SU-DHL-6 (cell line): Measurements from ENCODE around the gene AXDND1.

ENCODE experiments used
- H2AFZ ChIP-seq: fragments of 200-600 bp; sonication (generic); 2 replicates; pipeline ENCODE4 v1.6.1; 2014; ENCODE audit warnings: low read depth, mild to moderate bottlenecking, moderate library complexity, mixed read lengths, antibody characterized with exemption, low read length; ENCODE audit not compliant: severe bottlenecking
- H3F3A ChIP-seq: fragments of 200-600 bp; shearing (Covaris generic); 2 replicates; pipeline ENCODE4 v1.6.0; 2016; ENCODE audit warnings: antibody characterized with exemption, mild to moderate bottlenecking; ENCODE audit not compliant: insufficient read depth
- H3K27ac ChIP-seq: fragments of 200-600 bp; sonication (generic); 2 replicates; pipeline ENCODE4 v1.5.1; 2016; ENCODE audit warnings: low read depth, mild to moderate bottlenecking, low read length, moderate library complexity, mixed read lengths
- H3K27me3 ChIP-seq: fragments of 200-600 bp; sonication (generic), shearing (Covaris generic); 2 replicates; pipeline ENCODE4 v1.6.0; 2014; ENCODE audit warnings: mild to moderate bottlenecking, low read length
- H3K36me3 ChIP-seq: fragments of 200-600 bp; sonication (generic); 2 replicates; pipeline ENCODE4 v1.6.1; 2014; ENCODE audit warnings: mild to moderate bottlenecking, low read length, mixed read lengths
- H3K4me2 ChIP-seq: fragments of 300-600, 200-600 bp; shearing (Covaris generic), sonication (generic); 2 replicates; pipeline ENCODE4 v1.6.0; 2014; ENCODE audit warnings: low read length, low read depth, mild to moderate bottlenecking; ENCODE audit not compliant: poor library complexity, severe bottlenecking
- H3K4me3 ChIP-seq: fragments of 200-600 bp; sonication (generic); 2 replicates; pipeline ENCODE4 v1.5.1; 2014; ENCODE audit warnings: antibody characterized with exemption, low read length, mild to moderate bottlenecking, mixed read lengths; ENCODE audit not compliant: insufficient read depth, poor library complexity, severe bottlenecking
- H3K79me2 ChIP-seq: fragments of 200-600 bp; sonication (generic); 2 replicates; pipeline ENCODE4 v1.6.1; 2014; ENCODE audit warnings: mild to moderate bottlenecking, low read length, moderate library complexity; ENCODE audit not compliant: insufficient read depth
- H3K9ac ChIP-seq: fragments of 200-600 bp; sonication (generic); 2 replicates; pipeline ENCODE4 v1.7.0; 2014; ENCODE audit warnings: mild to moderate bottlenecking, low read length
- H3K9me2 ChIP-seq: fragments of 200-600 bp; sonication (generic); replicated peaks from 2 replicates; pipeline ENCODE4 v1.6.1; 2014; ENCODE audit warnings: low read length; ENCODE audit not compliant: insufficient read depth
- H3K9me3 ChIP-seq: fragments of 200-600 bp; sonication (generic); 2 replicates; pipeline ENCODE4 v1.6.1; 2014; ENCODE audit warnings: low read length, mixed read lengths; ENCODE audit not compliant: insufficient read depth
- H4K20me1 ChIP-seq: fragments of 200-600 bp; sonication (generic); 2 replicates; pipeline ENCODE4 v1.6.1; 2014; ENCODE audit warnings: low read depth, mild to moderate bottlenecking, antibody characterized with exemption, low read length, moderate library complexity, mixed read lengths
- EZH2phosphoT487 ChIP-seq: fragments of 200-600 bp; sonication (generic), shearing (Covaris generic); conservative IDR thresholded peaks from 2 replicates; pipeline ENCODE4 v1.6.1; 2018; ENCODE audit warnings: mild to moderate bottlenecking, antibody characterized with exemption, low read length, moderate library complexity, mixed read lengths
- TF ChIP-seq, protein P1 (sequence below): fragments of 200-600 bp; sonication (generic); IDR thresholded peaks from one replicate; pipeline ENCODE4 v1.5.1; 2017; ENCODE audit warnings: antibody characterized with exemption, mild to moderate bottlenecking, low read length, moderate library complexity; ENCODE audit not compliant: insufficient read depth, poor library complexity, severe bottlenecking

Gene AXDND1

DNA sequence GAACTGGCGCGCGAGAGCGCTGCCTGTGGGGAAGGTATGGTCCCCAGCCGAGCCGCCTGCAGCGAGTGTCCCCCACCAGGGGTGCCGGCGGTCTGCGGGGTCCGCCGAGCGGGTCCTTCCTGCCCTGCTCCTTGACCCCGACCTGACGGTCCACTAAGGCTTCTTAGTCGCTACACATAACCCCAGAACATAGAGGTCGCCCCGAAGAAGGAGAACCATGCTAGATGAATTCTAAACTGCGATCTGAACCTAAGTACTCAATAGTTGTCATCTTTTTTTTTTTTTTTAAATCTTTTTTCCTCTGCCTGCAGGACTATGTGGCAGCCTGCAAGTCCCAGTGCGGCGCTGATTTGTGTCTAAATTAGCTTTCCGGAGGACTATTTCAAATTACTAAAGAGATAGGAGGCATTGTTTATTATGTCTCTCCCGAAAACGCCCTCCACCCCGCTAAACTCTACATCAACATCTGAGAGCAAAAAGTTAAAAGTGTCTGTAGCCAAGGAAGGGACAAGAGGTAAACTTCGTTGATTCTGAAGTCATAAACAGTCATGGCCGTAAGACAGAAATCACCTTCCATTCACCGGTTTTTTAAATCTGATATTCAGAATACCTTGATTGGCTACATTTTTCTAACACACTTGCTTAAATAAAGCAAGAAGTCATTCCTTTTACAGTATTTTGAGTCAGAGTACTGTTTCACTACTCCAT is 476 bp downstream of the AXDND1 start:
- H3K9me2 ChIP-seq, result no peaks in the 10 kb centered on the region
- no peaks in the 10 kb centered on the region for H3K36me3 ChIP-seq
- H3K4me2 ChIP-seq, result peak overlapping the region; percentile 73
- H3K4me3 ChIP-seq, result peak overlapping the region; percentile 75
- H3K79me2 ChIP-seq, result no peaks in the 10 kb centered on the region
- H3K27me3 ChIP-seq, result no peaks in the 10 kb centered on the region
- H4K20me1 ChIP-seq, result no peaks in the 10 kb centered on the region
- H3K9me3 ChIP-seq, result no peaks in the 10 kb centered on the region
- TF ChIP-seq, protein P1, sequence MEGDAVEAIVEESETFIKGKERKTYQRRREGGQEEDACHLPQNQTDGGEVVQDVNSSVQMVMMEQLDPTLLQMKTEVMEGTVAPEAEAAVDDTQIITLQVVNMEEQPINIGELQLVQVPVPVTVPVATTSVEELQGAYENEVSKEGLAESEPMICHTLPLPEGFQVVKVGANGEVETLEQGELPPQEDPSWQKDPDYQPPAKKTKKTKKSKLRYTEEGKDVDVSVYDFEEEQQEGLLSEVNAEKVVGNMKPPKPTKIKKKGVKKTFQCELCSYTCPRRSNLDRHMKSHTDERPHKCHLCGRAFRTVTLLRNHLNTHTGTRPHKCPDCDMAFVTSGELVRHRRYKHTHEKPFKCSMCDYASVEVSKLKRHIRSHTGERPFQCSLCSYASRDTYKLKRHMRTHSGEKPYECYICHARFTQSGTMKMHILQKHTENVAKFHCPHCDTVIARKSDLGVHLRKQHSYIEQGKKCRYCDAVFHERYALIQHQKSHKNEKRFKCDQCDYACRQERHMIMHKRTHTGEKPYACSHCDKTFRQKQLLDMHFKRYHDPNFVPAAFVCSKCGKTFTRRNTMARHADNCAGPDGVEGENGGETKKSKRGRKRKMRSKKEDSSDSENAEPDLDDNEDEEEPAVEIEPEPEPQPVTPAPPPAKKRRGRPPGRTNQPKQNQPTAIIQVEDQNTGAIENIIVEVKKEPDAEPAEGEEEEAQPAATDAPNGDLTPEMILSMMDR, result no peak
- TF ChIP-seq EZH2phosphoT487, result no peak
- H2AFZ ChIP-seq, result peak overlapping the region; percentile 90
- 0 out of 2 replicates have a peak, but pooled peaks cover 3% of the 10 kb centered on the region for H3F3A ChIP-seq
- peak overlapping the region; percentile 79 for H3K27ac ChIP-seq
- peak overlapping the region; percentile 63 for H3K9ac ChIP-seq

DNA sequence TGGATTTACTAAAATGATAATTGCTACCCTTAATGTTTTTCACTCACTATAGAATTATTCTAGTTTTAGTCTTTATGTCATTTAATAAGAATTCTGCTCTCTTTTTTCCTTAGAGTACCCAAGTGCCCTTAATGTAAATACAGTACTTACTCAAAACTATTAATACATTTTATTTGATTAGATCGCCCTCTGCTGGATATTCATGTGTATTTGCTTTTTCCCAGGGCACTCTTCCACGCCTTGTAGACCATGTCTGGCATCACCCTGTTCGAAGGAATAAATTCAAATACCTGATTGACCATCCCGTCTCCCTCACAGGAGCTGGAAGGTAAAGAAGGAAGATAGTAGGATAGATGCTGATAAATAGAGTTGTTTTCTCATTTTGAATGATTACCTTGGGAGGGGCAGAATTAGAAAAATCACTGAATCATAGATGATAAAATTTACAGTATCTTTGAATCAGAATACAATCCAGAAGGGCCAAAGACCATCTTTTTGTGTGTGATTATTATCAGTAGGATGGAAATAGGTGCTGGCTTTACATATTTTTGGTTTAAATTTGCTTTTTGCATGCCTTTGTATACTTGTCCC is 4.1 kb downstream of the AXDND1 start:
- Histone ChIP-seq H3K9ac (no peak overlapping the region), H3K27ac (no peak overlapping the region), H3K9me3 (no peaks in the 10 kb centered on the region), H3K4me3 (no peak overlapping the region), H3F3A (no peaks in the 10 kb centered on the region), H3K79me2 (no peaks in the 10 kb centered on the region), H3K4me2 (no peak overlapping the region), H3K36me3 (no peaks in the 10 kb centered on the region), H3K27me3 (no peaks in the 10 kb centered on the region), H2AFZ (no peak overlapping the region), H4K20me1 (no peaks in the 10 kb centered on the region), H3K9me2 (no peaks in the 10 kb centered on the region)
- no peak for TF ChIP-seq EZH2phosphoT487
- TF ChIP-seq, protein P1, result peak; percentile 71

DNA sequence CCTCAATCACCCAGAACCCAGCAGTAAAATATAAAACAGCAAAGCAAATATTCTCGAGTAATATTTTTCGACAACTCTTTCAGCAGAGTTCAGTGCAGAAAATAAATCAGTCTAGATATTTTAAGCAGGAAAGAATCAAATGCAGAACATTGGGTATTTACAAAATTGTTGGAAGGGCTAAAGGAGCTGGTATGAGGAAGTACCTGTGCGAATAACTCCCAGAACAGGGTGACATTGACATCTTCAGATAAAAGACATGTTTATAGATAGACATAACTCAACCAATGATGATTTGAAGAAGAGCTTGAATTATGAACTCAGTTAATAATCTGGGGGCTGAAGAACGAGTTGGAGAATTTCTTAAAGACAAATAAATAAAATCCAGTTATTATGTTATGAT is 6.4 kb downstream of the AXDND1 start:
- no peaks in the 10 kb centered on the region for H3F3A ChIP-seq
- H3K27ac ChIP-seq, result no peak overlapping the region
- no peaks in the 10 kb centered on the region for H3K79me2 ChIP-seq
- H3K4me3 ChIP-seq, result no peak overlapping the region
- H3K9ac ChIP-seq, result no peak overlapping the region
- H3K27me3 ChIP-seq, result no peaks in the 10 kb centered on the region
- TF ChIP-seq, protein P1, result no peak
- TF ChIP-seq EZH2phosphoT487, result no peak
- no peaks in the 10 kb centered on the region for H3K9me3 ChIP-seq
- H2AFZ ChIP-seq, result no peak overlapping the region
- H3K9me2 ChIP-seq, result no peaks in the 10 kb centered on the region
- H3K4me2 ChIP-seq, result no peak overlapping the region
- no peaks in the 10 kb centered on the region for H3K36me3 ChIP-seq
- no peaks in the 10 kb centered on the region for H4K20me1 ChIP-seq
